Stomach (tissue), 9 donors: Measurements from ENCODE around the gene NKAIN2. TPM values are rescaled to one million over a fixed set of nuclear protein-coding genes. Genes with fewer than 3 reads are reported as not detected.
A peak's percentile ranks its signal among the peaks of the same experiment; 100 is the strongest.

ENCODE experiments used
- DNase-seq, 2 donors: peaks; one replicate each; pipeline versions ENCODE4 v3.0.0 to v3.0.0-alpha.2; 2013 to 2019
- H3K27ac ChIP-seq, 5 donors: fragments of 200-600 bp in 4 of 5; sonication (generic) in 4 of 5; one replicate each; pipeline ENCODE4 v1.5.1; 2013 to 2019; ENCODE audit warnings: mild to moderate bottlenecking in 1 of 5, moderate library complexity in 1 of 5
- H3K27me3 ChIP-seq, 3 donors: fragments of 200-600 bp; sonication (generic); one replicate each; pipeline ENCODE4 v1.5.1; 2017 to 2019; ENCODE audit warnings: mixed run types in 1 of 3
- H3K36me3 ChIP-seq, 4 donors: fragments of 200-600 bp; sonication (generic); 1 replicate in 3 of 4; 2 replicates in 1 of 4; pipeline ENCODE4 v1.5.1; 2016 to 2019
- H3K4me1 ChIP-seq, 4 donors: fragments of 200-600 bp; sonication (generic); one replicate each; pipeline ENCODE4 v1.5.1; 2016 to 2019
- H3K4me3 ChIP-seq, 4 donors: fragments of 200-600 bp; sonication (generic) in 3 of 4; one replicate each; pipeline ENCODE4 v1.5.1; 2016 to 2019; ENCODE audit warnings: mild to moderate bottlenecking in 1 of 4
- H3K9me3 ChIP-seq, 4 donors: fragments of 200-600 bp; sonication (generic); one replicate each; pipeline ENCODE4 v1.5.1; 2016 to 2019
- CTCF ChIP-seq, 7 experiments: fragments of 450-650 bp in 4 of 7; fragments of 200-600 bp in 3 of 7; sonication (generic) in 3 of 7; IDR thresholded peaks; one replicate each; pipeline ENCODE4 v1.5.1; 2016 to 2019; ENCODE audit warnings: antibody characterized with exemption in 7 of 7, control low read depth in 2 of 7, mild to moderate bottlenecking in 1 of 7
- EP300 ChIP-seq: sonication (generic); formaldehyde crosslinking; IDR thresholded peaks from one replicate; pipeline ENCODE4 v1.6.1; 2017; ENCODE audit warnings: antibody characterized with exemption
- POLR2A ChIP-seq, 4 donors: fragments of 450-650 bp; IDR thresholded peaks; one replicate each; pipeline ENCODE4 v1.6.1; 2016; ENCODE audit warnings: antibody characterized with exemption in 4 of 4, control low read depth in 2 of 4, mild to moderate bottlenecking in 1 of 4, moderate library complexity in 1 of 4
- POLR2AphosphoS5 ChIP-seq, 3 donors: sonication (generic); formaldehyde crosslinking; IDR thresholded peaks; one replicate each; pipeline ENCODE4 v1.6.1; 2016; ENCODE audit warnings: antibody characterized with exemption in 3 of 3
- WGBS, 5 donors: extraction: QIAGEN DNeasy Blood & Tissue Kit in 3 of 5; methylation state at CpG; one replicate each; pipeline versions ENCODE4 v1.1.5 to v1.1.7; 2013 to 2018; 5-methylcytosine and 5-hydroxymethylcytosine counted together
- intact Hi-C: fragments of 100-400 bp; cut with DNase I; formaldehyde crosslinking; loops from one replicate; pipeline ENCODE4 v1.15.1; 2023; ENCODE audit warnings: low total_unique reads
- polyA plus RNA-seq, 3 donors: library from polyadenylated mRNA; stranded (reverse); fragments of 200-250 nt; gene quantifications; one replicate each; pipeline ENCODE4 v1.2.3, GENCODE V29; 2013
- total RNA-seq, 5 donors: library from RNA; depleted of rRNA; stranded (reverse); fragments of >200 nt; gene quantifications; one replicate each; pipeline versions ENCODE4 v1.1.0 to v1.2.3, GENCODE V29; 2014 to 2016
- donor health status: healthy with polysubstance abuse.
- donor health status: Bipolar disorder and iron deficiency.
- donor health status: healthy.

NKAIN2 gene
- total and polyA plus RNA-seq, 8 donors: 0.13 to 9.6 (median 1.5) TPM; not detected in 5

- TF ChIP-seq EP300 (no peak), POLR2AphosphoS5 (IDR thresholded peaks at IDR 0.05) (no peak), POLR2A (IDR thresholded peaks at IDR 0.05) (no peak), CTCF (IDR thresholded peaks at IDR 0.05) (no peak)
- no peaks in the 10 kb centered on the region for H3K4me1 ChIP-seq
- no peaks in the 10 kb centered on the region for H3K36me3 ChIP-seq
- intact Hi-C loops: no loop called here
- no peak overlapping the region for H3K27ac ChIP-seq
- no peak for DNase-seq
- H3K4me3 ChIP-seq: no peak overlapping the region
- no peaks in the 10 kb centered on the region for H3K9me3 ChIP-seq
- H3K27me3 ChIP-seq: no peaks in the 10 kb centered on the region
- 39 to 52% (median 51%) methylated on average over 8 of the region's 8 CpGs for WGBS, 5 donors
Measured at GRCh38 chr6:123838505-123839234, 35.0 kb downstream of the NKAIN2 start.

GRCh38 chr6:123841067-123841896 is 37.6 kb downstream of the NKAIN2 start:
- Histone ChIP-seq H3K4me1 (no peaks in the 10 kb centered on the region), H3K36me3 (no peaks in the 10 kb centered on the region), H3K27me3 (no peaks in the 10 kb centered on the region), H3K4me3 (no peak overlapping the region), H3K9me3 (no peaks in the 10 kb centered on the region), H3K27ac (no peak overlapping the region)
- TF ChIP-seq POLR2AphosphoS5 (IDR thresholded peaks at IDR 0.05): no peak
- TF ChIP-seq CTCF (IDR thresholded peaks at IDR 0.05): no peak
- 17 to 33% (median 24%) methylated on average over 6 of the region's 6 CpGs for WGBS, 5 donors
- intact Hi-C loops: no loop called here
- peak in 1 of 2 donors; percentile 20 for DNase-seq

GRCh38 chr6:123844011-123844410 is 40.3 kb downstream of the NKAIN2 start:
- Histone ChIP-seq H3K27me3 (no peaks in the 10 kb centered on the region), H3K4me3 (no peak overlapping the region), H3K36me3 (no peaks in the 10 kb centered on the region), H3K4me1 (no peaks in the 10 kb centered on the region), H3K9me3 (no peaks in the 10 kb centered on the region), H3K27ac (no peak overlapping the region)
- intact Hi-C loops: no loop called here
- WGBS, 5 donors: 63 to 78% (median 75%) methylated on average over 5 of the region's 5 CpGs
- DNase-seq: no peak
- TF ChIP-seq CTCF (IDR thresholded peaks at IDR 0.05) (no peak), EP300 (no peak), POLR2AphosphoS5 (IDR thresholded peaks at IDR 0.05) (no peak), POLR2A (IDR thresholded peaks at IDR 0.05) (no peak)

GRCh38 chr6:123848347-123848746 is 44.7 kb downstream of the NKAIN2 start:
- no peak overlapping the region for H3K4me3 ChIP-seq
- WGBS, 5 donors: 84 to 92% (median 87%) methylated on average over 2 of the region's 2 CpGs
- intact Hi-C loops: no loop called here
- H3K4me1 ChIP-seq: no peaks in the 10 kb centered on the region
- H3K36me3 ChIP-seq: no peaks in the 10 kb centered on the region
- TF ChIP-seq POLR2A (IDR thresholded peaks at IDR 0.05) (no peak), CTCF (IDR thresholded peaks at IDR 0.05) (no peak), EP300 (no peak), POLR2AphosphoS5 (IDR thresholded peaks at IDR 0.05) (no peak)
- no peak for DNase-seq
- H3K27me3 ChIP-seq: no peaks in the 10 kb centered on the region
- H3K9me3 ChIP-seq: no peaks in the 10 kb centered on the region
- no peak overlapping the region for H3K27ac ChIP-seq
